ENCODE measurements around the gene ZNF778. TPM values are rescaled to one million over a fixed set of nuclear protein-coding genes. Genes with fewer than 3 reads are reported as not detected.

The ZNF778 gene
- polyA plus RNA-seq, 2 donors, result 1.4 to 2.9 TPM

GRCh38 chr16:89281189-89281577 is 63.7 kb downstream of the ZNF778 start:
- H3K27ac ChIP-seq (ENCODE audit: low read depth in 2 of 2, low read length in 1 of 2), result no peak overlapping the region
- WGBS, 2 donors, result 96 to 98% methylated on average over 28 of the region's 28 CpGs
- H3K4me3 ChIP-seq (ENCODE audit: low read depth in 1 of 2, low read length in 2 of 2), result no peak overlapping the region
- H3K4me1 ChIP-seq (ENCODE audit: control insufficient read depth in 2 of 2, insufficient read depth in 2 of 2, low read length in 1 of 2), result no peaks in the 10 kb centered on the region
- no peaks in the 10 kb centered on the region for H3K9me3 ChIP-seq (ENCODE audit: control insufficient read depth in 2 of 2, insufficient read depth in 1 of 2, low read depth in 1 of 2, low read length in 1 of 2)
- peaks cover 24 to 68% of the 10 kb centered on the region in 2 donors for H3K36me3 ChIP-seq (ENCODE audit: control insufficient read depth in 2 of 2, insufficient read depth in 2 of 2, low read length in 1 of 2)
- no peaks in the 10 kb centered on the region for H3K27me3 ChIP-seq (ENCODE audit: control insufficient read depth in 1 of 2, insufficient read depth in 2 of 2, low read length in 2 of 2)

GRCh38 chr16:89281829-89282228 is 64.3 kb downstream of the ZNF778 start:
- Histone ChIP-seq H3K4me1 (ENCODE audit: control insufficient read depth in 2 of 2, insufficient read depth in 2 of 2, low read length in 1 of 2) (no peaks in the 10 kb centered on the region), H3K27me3 (ENCODE audit: control insufficient read depth in 1 of 2, insufficient read depth in 2 of 2, low read length in 2 of 2) (no peaks in the 10 kb centered on the region), H3K9me3 (ENCODE audit: control insufficient read depth in 2 of 2, insufficient read depth in 1 of 2, low read depth in 1 of 2, low read length in 1 of 2) (no peaks in the 10 kb centered on the region), H3K4me3 (ENCODE audit: low read depth in 1 of 2, low read length in 2 of 2) (no peak overlapping the region), H3K36me3 (ENCODE audit: control insufficient read depth in 2 of 2, insufficient read depth in 2 of 2, low read length in 1 of 2) (peaks cover 24 to 69% of the 10 kb centered on the region in 2 donors), H3K27ac (ENCODE audit: low read depth in 2 of 2, low read length in 1 of 2) (no peak overlapping the region)
- 95 to 97% methylated on average over 20 of the region's 20 CpGs for WGBS, 2 donors

DNA sequence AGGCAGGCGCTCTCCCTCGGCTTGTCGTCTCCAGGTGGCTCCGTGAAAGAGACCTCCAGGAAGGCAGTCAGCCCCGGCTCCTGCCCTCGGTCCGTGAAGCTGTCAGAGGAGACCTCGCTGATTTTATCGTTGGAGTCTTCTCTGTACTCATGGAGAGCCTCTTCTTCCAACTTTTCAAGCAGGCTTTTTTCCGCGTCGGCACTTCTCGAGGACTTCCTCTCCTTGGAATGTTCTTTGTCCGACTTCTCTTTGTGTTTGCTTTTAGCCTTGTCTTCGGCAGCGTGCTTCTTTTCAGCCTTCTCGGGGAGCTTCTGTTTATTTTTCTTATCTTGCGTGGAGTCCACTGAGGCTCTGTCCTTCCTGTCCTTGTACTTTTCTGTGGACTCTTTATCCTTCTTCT is 65.0 kb downstream of the ZNF778 start:
- H3K9me3 ChIP-seq (ENCODE audit: control insufficient read depth in 2 of 2, insufficient read depth in 1 of 2, low read depth in 1 of 2, low read length in 1 of 2), result no peaks in the 10 kb centered on the region
- H3K36me3 ChIP-seq (ENCODE audit: control insufficient read depth in 2 of 2, insufficient read depth in 2 of 2, low read length in 1 of 2), result peaks cover 23 to 69% of the 10 kb centered on the region in 2 donors
- H3K4me1 ChIP-seq (ENCODE audit: control insufficient read depth in 2 of 2, insufficient read depth in 2 of 2, low read length in 1 of 2), result no peaks in the 10 kb centered on the region
- no peak overlapping the region for H3K27ac ChIP-seq (ENCODE audit: low read depth in 2 of 2, low read length in 1 of 2)
- 84 to 88% methylated on average over 18 of the region's 18 CpGs for WGBS, 2 donors
- no peaks in the 10 kb centered on the region for H3K27me3 ChIP-seq (ENCODE audit: control insufficient read depth in 1 of 2, insufficient read depth in 2 of 2, low read length in 2 of 2)
- no peak overlapping the region for H3K4me3 ChIP-seq (ENCODE audit: low read depth in 1 of 2, low read length in 2 of 2)

DNA sequence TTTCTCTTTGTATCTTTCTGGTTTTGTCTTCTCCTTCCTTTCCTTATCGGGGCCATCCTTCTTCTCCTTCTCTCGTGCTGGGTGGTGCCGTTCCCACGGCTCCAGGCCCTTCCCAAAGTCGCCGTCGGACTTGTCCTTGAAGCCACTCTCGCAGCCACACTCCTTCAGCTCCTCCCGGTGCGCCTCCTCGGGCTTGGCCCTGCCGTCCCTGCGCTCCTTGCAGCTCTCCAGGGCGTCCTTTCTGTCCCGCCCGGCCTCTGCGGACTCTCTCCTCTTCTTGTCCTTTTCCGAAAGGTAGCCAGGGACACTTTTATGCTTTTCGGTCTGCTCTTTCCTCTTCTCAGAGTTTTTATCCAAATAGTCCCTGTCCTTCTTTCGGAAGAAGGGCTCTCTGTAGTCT is 65.9 kb downstream of the ZNF778 start:
- no peak overlapping the region for H3K27ac ChIP-seq (ENCODE audit: low read depth in 2 of 2, low read length in 1 of 2)
- peaks cover 19 to 70% of the 10 kb centered on the region in 2 donors for H3K36me3 ChIP-seq (ENCODE audit: control insufficient read depth in 2 of 2, insufficient read depth in 2 of 2, low read length in 1 of 2)
- no peak overlapping the region for H3K4me3 ChIP-seq (ENCODE audit: low read depth in 1 of 2, low read length in 2 of 2)
- 88 to 90% methylated on average over 20 of the region's 20 CpGs for WGBS, 2 donors
- H3K4me1 ChIP-seq (ENCODE audit: control insufficient read depth in 2 of 2, insufficient read depth in 2 of 2, low read length in 1 of 2), result no peaks in the 10 kb centered on the region
- H3K9me3 ChIP-seq (ENCODE audit: control insufficient read depth in 2 of 2, insufficient read depth in 1 of 2, low read depth in 1 of 2, low read length in 1 of 2), result no peaks in the 10 kb centered on the region
- H3K27me3 ChIP-seq (ENCODE audit: control insufficient read depth in 1 of 2, insufficient read depth in 2 of 2, low read length in 2 of 2), result no peaks in the 10 kb centered on the region

DNA sequence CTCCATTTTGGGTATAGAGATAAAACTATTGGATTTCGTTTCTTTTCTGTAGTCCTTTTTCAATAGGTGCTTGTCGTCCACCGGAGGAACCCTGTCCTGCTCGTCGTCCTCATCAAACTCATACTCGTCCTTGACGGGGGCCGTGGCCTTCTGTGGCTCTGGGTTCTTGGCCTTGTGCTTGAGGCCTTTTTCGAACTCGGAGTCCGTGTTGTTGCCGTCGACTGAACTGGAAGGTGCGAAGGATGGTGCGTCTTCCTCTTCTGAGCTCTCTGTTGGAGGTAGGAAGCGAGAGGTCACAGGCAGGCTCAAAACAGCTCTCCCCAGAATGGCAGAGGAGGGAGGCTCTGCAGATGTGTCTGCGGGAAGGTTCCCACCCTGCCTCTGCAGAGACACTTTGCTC is 67.9 kb downstream of the ZNF778 start:
- peaks cover 19 to 62% of the 10 kb centered on the region in 2 donors for H3K36me3 ChIP-seq (ENCODE audit: control insufficient read depth in 2 of 2, insufficient read depth in 2 of 2, low read length in 1 of 2)
- no peak overlapping the region for H3K4me3 ChIP-seq (ENCODE audit: low read depth in 1 of 2, low read length in 2 of 2)
- WGBS, 2 donors, result 92 to 94% methylated on average over 16 to 17 of the region's 17 CpGs
- H3K27ac ChIP-seq (ENCODE audit: low read depth in 2 of 2, low read length in 1 of 2), result no peak overlapping the region
- no peaks in the 10 kb centered on the region for H3K4me1 ChIP-seq (ENCODE audit: control insufficient read depth in 2 of 2, insufficient read depth in 2 of 2, low read length in 1 of 2)
- H3K27me3 ChIP-seq (ENCODE audit: control insufficient read depth in 1 of 2, insufficient read depth in 2 of 2, low read length in 2 of 2), result no peaks in the 10 kb centered on the region
- no peaks in the 10 kb centered on the region for H3K9me3 ChIP-seq (ENCODE audit: control insufficient read depth in 2 of 2, insufficient read depth in 1 of 2, low read depth in 1 of 2, low read length in 1 of 2)

DNA sequence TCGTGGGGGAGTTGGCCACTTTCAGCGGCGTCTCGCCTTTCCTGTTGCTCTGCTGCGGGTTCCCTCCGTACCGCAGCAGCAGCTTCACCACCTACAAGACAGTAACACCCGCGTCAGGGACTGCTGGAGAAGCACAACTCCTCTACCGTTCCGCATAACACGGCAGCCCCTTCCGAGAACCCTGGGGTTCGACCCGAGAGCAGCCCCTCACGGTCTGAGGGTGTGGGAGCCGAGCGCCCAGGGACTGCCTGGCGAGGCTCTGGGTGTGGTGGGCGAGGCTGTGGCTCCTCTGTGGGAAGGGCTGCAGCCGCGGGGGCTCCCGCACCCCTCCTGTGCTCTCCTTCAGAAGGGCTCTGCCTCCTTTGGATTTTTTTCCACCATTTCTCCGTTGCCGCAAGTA is 68.6 kb downstream of the ZNF778 start:
- no peak overlapping the region for H3K4me3 ChIP-seq (ENCODE audit: low read depth in 1 of 2, low read length in 2 of 2)
- H3K4me1 ChIP-seq (ENCODE audit: control insufficient read depth in 2 of 2, insufficient read depth in 2 of 2, low read length in 1 of 2), result no peaks in the 10 kb centered on the region
- H3K9me3 ChIP-seq (ENCODE audit: control insufficient read depth in 2 of 2, insufficient read depth in 1 of 2, low read depth in 1 of 2, low read length in 1 of 2), result no peaks in the 10 kb centered on the region
- no peaks in the 10 kb centered on the region for H3K27me3 ChIP-seq (ENCODE audit: control insufficient read depth in 1 of 2, insufficient read depth in 2 of 2, low read length in 2 of 2)
- 91 to 92% methylated on average over 25 of the region's 25 CpGs for WGBS, 2 donors
- H3K27ac ChIP-seq (ENCODE audit: low read depth in 2 of 2, low read length in 1 of 2), result no peak overlapping the region
- peaks cover 22 to 62% of the 10 kb centered on the region in 2 donors for H3K36me3 ChIP-seq (ENCODE audit: control insufficient read depth in 2 of 2, insufficient read depth in 2 of 2, low read length in 1 of 2)

Other genes with a start within 250 kb of the ZNF778 start
- gene CBFA2T3, start 240.5 kb upstream of the ZNF778 start, polyA plus RNA-seq, result 1 to 10 TPM in 1 of 2 donors, under 1 TPM in 1; 0.93 to 1.4 TPM
- 10 to 100 TPM; 14.1 to 22.3 TPM for gene ACSF3, start 123.9 kb upstream of the ZNF778 start, polyA plus RNA-seq
- not detected for gene CDH15, start 46.0 kb upstream of the ZNF778 start, polyA plus RNA-seq
- under 1 TPM; 0.14 to 0.16 TPM for gene SLC22A31, start 17.2 kb upstream of the ZNF778 start, polyA plus RNA-seq